T-helper 17 cell (primary cell): Measurements from ENCODE around the gene HLCS. TPM values are rescaled to one million over a fixed set of nuclear protein-coding genes. Genes with fewer than 3 reads are reported as not detected.
A peak's percentile ranks its signal among the peaks of the same experiment; 100 is the strongest.

Experiments used
- ATAC-seq: fragments of 150-1000 bp; cut with Tn5 transposase; 2 replicates; pipeline ENCODE4 v1.10.0; 2021; ENCODE audit warnings: mild to moderate bottlenecking, moderate library complexity
- DNase-seq, 3 donors: peaks; one replicate each; pipeline versions ENCODE4 v3.0.0 to v3.0.0-alpha.2; 2020 to 2021
- H3K9me3 ChIP-seq: one replicate; pipeline ENCODE4 v1.7.0; 2013; ENCODE audit warnings: low read length, mild to moderate bottlenecking; ENCODE audit not compliant: control insufficient read depth, poor library complexity, severe bottlenecking
- H3K27ac Mint-ChIP-seq: one replicate; pipeline ENCODE4 v1.8.0; 2022; ENCODE audit warnings: mild to moderate bottlenecking, moderate library complexity, mixed read lengths
- H3K27me3 Mint-ChIP-seq: one replicate; pipeline ENCODE4 v1.8.0; 2022; ENCODE audit warnings: mixed read lengths
- H3K36me3 Mint-ChIP-seq: one replicate; pipeline ENCODE4 v1.8.0; 2022; ENCODE audit warnings: low read depth, mixed read lengths
- H3K4me1 Mint-ChIP-seq: one replicate; pipeline ENCODE4 v1.8.0; 2022; ENCODE audit warnings: mild to moderate bottlenecking, mixed read lengths
- H3K4me3 Mint-ChIP-seq: one replicate; pipeline ENCODE4 v1.8.0; 2022; ENCODE audit warnings: mild to moderate bottlenecking, moderate library complexity, mixed read lengths
- total RNA-seq, 4 donors: library from RNA in 2 of 4; stranded (reverse) in 2 of 4; gene quantifications; one replicate each; pipeline ENCODE4 v1.2.3 and lab custom pipeline; 2022 to 2026

HLCS gene
- total RNA-seq, 2 donors from 2014 or later, result 14.4 to 16.3 TPM

- peaks cover 8% of the 10 kb centered on the region for H3K4me1 Mint-ChIP-seq
- H3K36me3 Mint-ChIP-seq, result no peaks in the 10 kb centered on the region
- H3K9me3 ChIP-seq, result no peaks in the 10 kb centered on the region
- peaks cover 8% of the 10 kb centered on the region for H3K27me3 Mint-ChIP-seq
- peak; percentile 60 for ATAC-seq
- H3K4me3 Mint-ChIP-seq, result no peak overlapping the region
- H3K27ac Mint-ChIP-seq, result no peak overlapping the region
- DNase-seq, result peak in 1 of 3 donors; percentile 34
These were observed 10.6 kb upstream of the HLCS start for GRCh38 chr21:36976882-36977651.

- no peak for ATAC-seq
- H3K36me3 Mint-ChIP-seq, result no peaks in the 10 kb centered on the region
- H3K27ac Mint-ChIP-seq, result no peak overlapping the region
- H3K4me1 Mint-ChIP-seq, result peaks cover 8% of the 10 kb centered on the region
- H3K4me3 Mint-ChIP-seq, result no peak overlapping the region
- no peak for DNase-seq
- no peaks in the 10 kb centered on the region for H3K9me3 ChIP-seq
- peaks cover under 1% of the 10 kb centered on the region for H3K27me3 Mint-ChIP-seq
These were observed 9.9 kb upstream of the HLCS start for GRCh38 chr21:36976228-36976861.

- H3K4me1 Mint-ChIP-seq, result peaks cover 5% of the 10 kb centered on the region
- H3K9me3 ChIP-seq, result no peaks in the 10 kb centered on the region
- no peaks in the 10 kb centered on the region for H3K36me3 Mint-ChIP-seq
- no peak overlapping the region for H3K4me3 Mint-ChIP-seq
- DNase-seq (no peak), ATAC-seq (no peak)
- no peak overlapping the region for H3K27ac Mint-ChIP-seq
- H3K27me3 Mint-ChIP-seq, result no peaks in the 10 kb centered on the region
These were observed 8.4 kb upstream of the HLCS start for GRCh38 chr21:36974851-36975192.

GRCh38 chr21:36973986-36974850, 7.7 kb upstream of the HLCS start:
- H3K36me3 Mint-ChIP-seq, result no peaks in the 10 kb centered on the region
- DNase-seq (no peak), ATAC-seq (no peak)
- H3K27me3 Mint-ChIP-seq, result no peaks in the 10 kb centered on the region
- no peak overlapping the region for H3K27ac Mint-ChIP-seq
- no peaks in the 10 kb centered on the region for H3K9me3 ChIP-seq
- H3K4me1 Mint-ChIP-seq, result peaks cover 5% of the 10 kb centered on the region
- H3K4me3 Mint-ChIP-seq, result no peak overlapping the region

GRCh38 chr21:36968976-36969375, 2.5 kb upstream of the HLCS start:
- Mint-ChIP-seq H3K27ac (no peak overlapping the region), H3K27me3 (no peaks in the 10 kb centered on the region), H3K4me1 (peaks cover 10% of the 10 kb centered on the region), H3K36me3 (no peaks in the 10 kb centered on the region), H3K4me3 (no peak overlapping the region)
- no peak for DNase-seq
- ATAC-seq, result no peak
- no peaks in the 10 kb centered on the region for H3K9me3 ChIP-seq

- H3K4me1 Mint-ChIP-seq, result peaks cover 10% of the 10 kb centered on the region
- H3K27ac Mint-ChIP-seq, result no peak overlapping the region
- no peak for DNase-seq
- no peak for ATAC-seq
- no peak overlapping the region for H3K4me3 Mint-ChIP-seq
- no peaks in the 10 kb centered on the region for H3K27me3 Mint-ChIP-seq
- no peaks in the 10 kb centered on the region for H3K9me3 ChIP-seq
- no peaks in the 10 kb centered on the region for H3K36me3 Mint-ChIP-seq
These were observed 1.9 kb upstream of the HLCS start for GRCh38 chr21:36968414-36968813.

GRCh38 chr21:36966821-36967768, 626 bp upstream of the HLCS start:
- H3K4me3 Mint-ChIP-seq, result peak overlapping the region; percentile 86
- ATAC-seq, result no peak
- peaks cover 10% of the 10 kb centered on the region for H3K4me1 Mint-ChIP-seq
- H3K9me3 ChIP-seq, result no peaks in the 10 kb centered on the region
- no peaks in the 10 kb centered on the region for H3K27me3 Mint-ChIP-seq
- DNase-seq, result no peak
- peak overlapping the region; percentile 21 for H3K27ac Mint-ChIP-seq
- no peaks in the 10 kb centered on the region for H3K36me3 Mint-ChIP-seq

- peak overlapping the region; percentile 88 for H3K4me3 Mint-ChIP-seq
- DNase-seq (no peak), ATAC-seq (no peak)
- no peaks in the 10 kb centered on the region for H3K27me3 Mint-ChIP-seq
- peak overlapping the region; percentile 16 for H3K27ac Mint-ChIP-seq
- no peaks in the 10 kb centered on the region for H3K36me3 Mint-ChIP-seq
- peaks cover 14% of the 10 kb centered on the region for H3K4me1 Mint-ChIP-seq
- H3K9me3 ChIP-seq, result no peaks in the 10 kb centered on the region
These were observed 776 bp downstream of the HLCS start for GRCh38 chr21:36965720-36966065.

- Mint-ChIP-seq H3K4me3 (peak overlapping the region; percentile 88), H3K4me1 (peaks cover 15% of the 10 kb centered on the region), H3K27me3 (no peaks in the 10 kb centered on the region), H3K27ac (peak overlapping the region; percentile 16), H3K36me3 (peaks cover 3% of the 10 kb centered on the region)
- ATAC-seq, result no peak
- no peaks in the 10 kb centered on the region for H3K9me3 ChIP-seq
- no peak for DNase-seq
These were observed 1.4 kb downstream of the HLCS start for GRCh38 chr21:36964827-36965719.

- H3K4me3 Mint-ChIP-seq, result no peak overlapping the region
- H3K9me3 ChIP-seq, result no peaks in the 10 kb centered on the region
- H3K4me1 Mint-ChIP-seq, result peaks cover 17% of the 10 kb centered on the region
- H3K27me3 Mint-ChIP-seq, result no peaks in the 10 kb centered on the region
- no peak for ATAC-seq
- DNase-seq, result no peak
- H3K36me3 Mint-ChIP-seq, result peaks cover 5% of the 10 kb centered on the region
- H3K27ac Mint-ChIP-seq, result no peak overlapping the region
These were observed 2.1 kb downstream of the HLCS start for GRCh38 chr21:36964398-36964797.

- Mint-ChIP-seq H3K4me1 (peaks cover 17% of the 10 kb centered on the region), H3K36me3 (peaks cover 5% of the 10 kb centered on the region), H3K27me3 (no peaks in the 10 kb centered on the region), H3K27ac (no peak overlapping the region), H3K4me3 (no peak overlapping the region)
- ATAC-seq (no peak), DNase-seq (no peak)
- H3K9me3 ChIP-seq, result no peaks in the 10 kb centered on the region
These were observed 4.2 kb downstream of the HLCS start for GRCh38 chr21:36962098-36962780.
